ENCODE results near the gene USF1. TPM values are rescaled to one million over a fixed set of nuclear protein-coding genes. Genes with fewer than 3 reads are reported as not detected.
"Not testable (repeated sequence)": the region's sequence is repeated elsewhere in the genome, so short reads cannot be mapped to it uniquely, and the experiment has no call there.

Gene USF1
- total RNA-seq, 1 experiment from 2014 or later: 51.2 TPM

GRCh38 chr1:160996178-160996577, 49.6 kb downstream of the USF1 start:
- DNase-seq (ENCODE audit: extremely low read depth, low read depth): peak; percentile 25

- DNase-seq (ENCODE audit: extremely low read depth, low read depth): peak; percentile 40
Observed at GRCh38 chr1:160993544-160994193, 52.1 kb downstream of the USF1 start.

- not testable (repeated sequence) for DNase-seq (ENCODE audit: extremely low read depth, low read depth)
Observed at GRCh38 chr1:160992036-160992435, 53.7 kb downstream of the USF1 start.

Small RNAs within 50 kb of the gene (small RNA-seq; reads per million reads assigned to genes)
- 0 reads per million in 2 experiments for gene AL591806.2

Other genes with a start within 250 kb of the USF1 start
- not detected in 2 replicates for gene LY9, start 249.8 kb downstream of the USF1 start, total RNA-seq (2014; rRNA removed; shearing (Covaris generic))
- not detected in 2 replicates for gene CD244, start 183.1 kb downstream of the USF1 start, total RNA-seq (2014; rRNA removed; shearing (Covaris generic))
- gene ITLN1, start 160.8 kb downstream of the USF1 start, total RNA-seq (2014; rRNA removed; shearing (Covaris generic)): not detected in 2 replicates
- gene ITLN2, start 91.2 kb downstream of the USF1 start, total RNA-seq (2014; rRNA removed; shearing (Covaris generic)): not detected in 2 replicates
- gene F11R, start 24.8 kb downstream of the USF1 start, total RNA-seq (2014; rRNA removed; shearing (Covaris generic)): 20.7 and 23.7 TPM in 2 replicates
- 29.8 and 37.6 TPM in 2 replicates for gene TSTD1, start 7.0 kb downstream of the USF1 start, total RNA-seq (2014; rRNA removed; shearing (Covaris generic))
- gene ARHGAP30, start 23.9 kb upstream of the USF1 start, total RNA-seq (2014; rRNA removed; shearing (Covaris generic)): 0.45 TPM in 1 of 2 replicates, not detected in the other
- gene NECTIN4, start 43.6 kb upstream of the USF1 start, total RNA-seq (2014; rRNA removed; shearing (Covaris generic)): 0.55 and 1.0 TPM in 2 replicates
- gene KLHDC9, start 52.4 kb upstream of the USF1 start, total RNA-seq (2014; rRNA removed; shearing (Covaris generic)): 3.6 and 5.3 TPM in 2 replicates
- 186 and 200 TPM in 2 replicates for gene PFDN2, start 72.1 kb upstream of the USF1 start, total RNA-seq (2014; rRNA removed; shearing (Covaris generic))
- gene NIT1, start 72.1 kb upstream of the USF1 start, total RNA-seq (2014; rRNA removed; shearing (Covaris generic)): 44.3 and 60.6 TPM in 2 replicates
- gene DEDD, start 86.7 kb upstream of the USF1 start, total RNA-seq (2014; rRNA removed; shearing (Covaris generic)): 34.2 and 36.2 TPM in 2 replicates
- 124 and 143 TPM in 2 replicates for gene UFC1, start 108.0 kb upstream of the USF1 start, total RNA-seq (2014; rRNA removed; shearing (Covaris generic))
- 17.7 and 18.8 TPM in 2 replicates for gene USP21, start 113.5 kb upstream of the USF1 start, total RNA-seq (2014; rRNA removed; shearing (Covaris generic))
- gene PPOX, start 120.4 kb upstream of the USF1 start, total RNA-seq (2014; rRNA removed; shearing (Covaris generic)): 27.1 and 27.3 TPM in 2 replicates
- gene B4GALT3, start 131.5 kb upstream of the USF1 start, total RNA-seq (2014; rRNA removed; shearing (Covaris generic)): 68.2 and 73.4 TPM in 2 replicates
- under 0.01 and 0.14 TPM in 2 replicates for gene ADAMTS4, start 153.1 kb upstream of the USF1 start, total RNA-seq (2014; rRNA removed; shearing (Covaris generic))
- 161 and 175 TPM in 2 replicates for gene NDUFS2, start 156.4 kb upstream of the USF1 start, total RNA-seq (2014; rRNA removed; shearing (Covaris generic))
- gene FCER1G, start 169.3 kb upstream of the USF1 start, total RNA-seq (2014; rRNA removed; shearing (Covaris generic)): not detected in 2 replicates
- gene APOA2, start 177.7 kb upstream of the USF1 start, total RNA-seq (2014; rRNA removed; shearing (Covaris generic)): not detected in 2 replicates
- gene TOMM40L, start 180.1 kb upstream of the USF1 start, total RNA-seq (2014; rRNA removed; shearing (Covaris generic)): 8.3 and 9.1 TPM in 2 replicates
- gene NR1I3, start 192.2 kb upstream of the USF1 start, total RNA-seq (2014; rRNA removed; shearing (Covaris generic)): not detected in 2 replicates
- not detected in 2 replicates for gene PCP4L1, start 212.8 kb upstream of the USF1 start, total RNA-seq (2014; rRNA removed; shearing (Covaris generic))